Endothelial cell (in vitro differentiated cells): Measurements from ENCODE around the gene SLC35D3. TPM values are rescaled to one million over a fixed set of nuclear protein-coding genes. Genes with fewer than 3 reads are reported as not detected.

Experiments used
- DNase-seq: peaks from one replicate; pipeline ENCODE4 v3.0.0; 2021; ENCODE audit warnings: low spot score
- H3K27ac Mint-ChIP-seq: one replicate; pipeline ENCODE4 v1.8.0; 2021; ENCODE audit warnings: mixed read lengths, inconsistent platforms; ENCODE audit not compliant: unreplicated experiment
- H3K27me3 Mint-ChIP-seq: one replicate; pipeline ENCODE4 v1.8.0; 2021; ENCODE audit warnings: mild to moderate bottlenecking, moderate library complexity, mixed read lengths, inconsistent platforms; ENCODE audit not compliant: unreplicated experiment
- H3K36me3 Mint-ChIP-seq: one replicate; pipeline ENCODE4 v1.8.0; 2021; ENCODE audit warnings: mild to moderate bottlenecking, low read depth, mixed read lengths, inconsistent platforms; ENCODE audit not compliant: unreplicated experiment
- H3K4me1 Mint-ChIP-seq: one replicate; pipeline ENCODE4 v1.8.0; 2021; ENCODE audit warnings: mild to moderate bottlenecking, mixed read lengths, inconsistent platforms; ENCODE audit not compliant: unreplicated experiment
- H3K4me3 Mint-ChIP-seq: one replicate; pipeline ENCODE4 v1.8.0; 2021; ENCODE audit warnings: mild to moderate bottlenecking, mixed read lengths, inconsistent platforms; ENCODE audit not compliant: unreplicated experiment
- H3K9me3 Mint-ChIP-seq: one replicate; pipeline ENCODE4 v1.8.0; 2021; ENCODE audit warnings: mixed read lengths, inconsistent platforms; ENCODE audit not compliant: unreplicated experiment
- total RNA-seq: library from RNA; stranded (reverse); fragmentation: NEBNext Ultra II Directional; extraction: Animal tissue kit (Norgen Biotek cat#: 25700); gene quantifications from one replicate; pipeline ENCODE4 v1.2.1, GENCODE V29; 2021; ENCODE audit not compliant: unreplicated experiment
- TF ChIP-seq, protein P1 (sequence below): fragments of 200-600 bp; sonication (generic); IDR thresholded peaks from one replicate; pipeline ENCODE4 v1.5.0; 2021; ENCODE audit warnings: antibody characterized with exemption; ENCODE audit not compliant: unreplicated experiment

The SLC35D3 gene
- total RNA-seq, 1 donor from 2014 or later, result not detected

DNA sequence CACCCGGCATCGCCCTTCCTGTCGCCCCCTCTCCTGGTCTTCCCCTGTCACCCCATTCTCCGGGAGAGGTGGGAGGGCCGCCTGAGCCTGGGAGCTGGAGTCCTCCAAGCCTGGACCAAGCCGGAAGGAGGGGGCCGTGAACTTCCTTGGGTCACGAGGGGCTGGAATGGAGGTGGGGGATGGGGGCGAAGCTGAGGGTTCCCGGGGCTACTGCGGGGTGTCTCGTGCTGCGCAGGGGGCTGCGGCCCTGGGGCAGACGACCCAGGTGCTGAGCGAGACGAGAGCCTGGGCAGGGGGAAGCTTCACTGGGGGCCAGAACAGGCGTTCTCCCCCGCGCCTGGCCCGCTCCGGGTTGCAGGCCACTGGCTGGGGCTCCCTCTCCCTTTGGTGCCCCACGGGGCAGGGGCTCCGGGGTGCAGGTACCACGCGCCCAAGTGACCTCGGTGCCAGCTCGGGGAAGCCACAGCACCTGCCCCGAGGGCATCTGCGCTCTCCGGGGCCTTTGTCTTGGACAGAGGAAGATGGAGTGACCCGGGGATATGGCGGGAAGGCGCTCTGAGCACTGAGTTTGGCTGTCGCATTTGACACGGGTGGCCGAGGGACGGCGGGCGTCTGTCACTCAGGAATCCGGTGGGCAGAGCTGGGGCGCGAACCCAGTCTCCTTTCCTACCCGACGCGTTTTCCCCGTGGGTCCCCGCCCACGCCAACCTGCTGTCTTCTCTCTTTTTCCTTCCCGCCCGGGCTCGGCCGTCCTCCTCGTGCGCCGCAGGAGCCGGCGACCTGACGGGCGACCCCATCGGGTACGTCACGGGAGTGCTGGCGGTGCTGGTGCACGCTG is 1.2 kb downstream of the SLC35D3 start:
- H3K36me3 Mint-ChIP-seq, result peaks cover 3% of the 10 kb centered on the region
- DNase-seq, result no peak
- no peak overlapping the region for H3K27ac Mint-ChIP-seq

GRCh38 chr6:136923954-136924673 is 2.0 kb downstream of the SLC35D3 start:
- DNase-seq, result no peak
- peak overlapping the region; percentile 47 for H3K4me3 Mint-ChIP-seq
- no peak overlapping the region for H3K27ac Mint-ChIP-seq
- TF ChIP-seq, protein P1, sequence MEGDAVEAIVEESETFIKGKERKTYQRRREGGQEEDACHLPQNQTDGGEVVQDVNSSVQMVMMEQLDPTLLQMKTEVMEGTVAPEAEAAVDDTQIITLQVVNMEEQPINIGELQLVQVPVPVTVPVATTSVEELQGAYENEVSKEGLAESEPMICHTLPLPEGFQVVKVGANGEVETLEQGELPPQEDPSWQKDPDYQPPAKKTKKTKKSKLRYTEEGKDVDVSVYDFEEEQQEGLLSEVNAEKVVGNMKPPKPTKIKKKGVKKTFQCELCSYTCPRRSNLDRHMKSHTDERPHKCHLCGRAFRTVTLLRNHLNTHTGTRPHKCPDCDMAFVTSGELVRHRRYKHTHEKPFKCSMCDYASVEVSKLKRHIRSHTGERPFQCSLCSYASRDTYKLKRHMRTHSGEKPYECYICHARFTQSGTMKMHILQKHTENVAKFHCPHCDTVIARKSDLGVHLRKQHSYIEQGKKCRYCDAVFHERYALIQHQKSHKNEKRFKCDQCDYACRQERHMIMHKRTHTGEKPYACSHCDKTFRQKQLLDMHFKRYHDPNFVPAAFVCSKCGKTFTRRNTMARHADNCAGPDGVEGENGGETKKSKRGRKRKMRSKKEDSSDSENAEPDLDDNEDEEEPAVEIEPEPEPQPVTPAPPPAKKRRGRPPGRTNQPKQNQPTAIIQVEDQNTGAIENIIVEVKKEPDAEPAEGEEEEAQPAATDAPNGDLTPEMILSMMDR, result no peak
- H3K36me3 Mint-ChIP-seq, result peaks cover 3% of the 10 kb centered on the region
- peaks cover 22% of the 10 kb centered on the region for H3K27me3 Mint-ChIP-seq
- H3K4me1 Mint-ChIP-seq, result peaks cover 6% of the 10 kb centered on the region
- no peaks in the 10 kb centered on the region for H3K9me3 Mint-ChIP-seq

More for the DNA sequence above, 1.2 kb downstream of the SLC35D3 start:
- Mint-ChIP-seq H3K27me3 (peaks cover 22% of the 10 kb centered on the region), H3K9me3 (no peaks in the 10 kb centered on the region), H3K4me3 (no peak overlapping the region), H3K4me1 (peaks cover 6% of the 10 kb centered on the region)
- TF ChIP-seq, protein P1, result no peak

DNA sequence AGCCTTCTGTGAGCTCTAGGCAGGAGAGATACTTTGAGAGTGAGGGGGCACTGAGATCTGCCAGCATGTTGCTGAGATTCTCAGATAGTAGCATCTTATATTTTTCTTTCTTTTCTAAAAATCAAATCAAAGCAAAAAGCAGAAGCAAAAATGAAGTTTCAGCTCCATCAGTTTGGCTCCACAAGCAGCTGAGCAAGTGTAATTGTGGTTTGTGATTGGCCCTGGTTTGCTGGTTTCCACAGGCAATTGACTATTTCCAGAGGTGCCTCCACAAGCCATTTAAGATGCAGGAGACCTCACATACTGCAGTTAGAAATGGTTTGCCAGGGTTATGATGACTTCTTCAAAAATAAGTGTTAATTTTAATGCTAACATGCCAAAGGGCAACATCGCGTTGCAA is 4.3 kb downstream of the SLC35D3 start:
- TF ChIP-seq, protein P1, result no peak
- H3K27ac Mint-ChIP-seq, result no peak overlapping the region
- H3K4me1 Mint-ChIP-seq, result no peaks in the 10 kb centered on the region
- no peak for DNase-seq
- H3K27me3 Mint-ChIP-seq, result peaks cover 12% of the 10 kb centered on the region
- H3K9me3 Mint-ChIP-seq, result no peaks in the 10 kb centered on the region
- no peaks in the 10 kb centered on the region for H3K36me3 Mint-ChIP-seq
- H3K4me3 Mint-ChIP-seq, result no peak overlapping the region

GRCh38 chr6:136927292-136927691 is 5.2 kb downstream of the SLC35D3 start:
- H3K4me3 Mint-ChIP-seq, result no peak overlapping the region
- no peaks in the 10 kb centered on the region for H3K36me3 Mint-ChIP-seq
- H3K27ac Mint-ChIP-seq, result no peak overlapping the region
- TF ChIP-seq, protein P1, result peak; percentile 15
- peaks cover 2% of the 10 kb centered on the region for H3K4me1 Mint-ChIP-seq
- H3K9me3 Mint-ChIP-seq, result no peaks in the 10 kb centered on the region
- DNase-seq, result peak; percentile 48
- H3K27me3 Mint-ChIP-seq, result peaks cover 10% of the 10 kb centered on the region

GRCh38 chr6:136930528-136930927 is 8.4 kb downstream of the SLC35D3 start:
- Mint-ChIP-seq H3K27me3 (peaks cover 6% of the 10 kb centered on the region), H3K9me3 (no peaks in the 10 kb centered on the region), H3K4me1 (peaks cover 5% of the 10 kb centered on the region), H3K27ac (no peak overlapping the region), H3K36me3 (no peaks in the 10 kb centered on the region), H3K4me3 (no peak overlapping the region)
- TF ChIP-seq, protein P1, result no peak
- no peak for DNase-seq
